ENCODE data around the gene DAG1.

GRCh38 chr3:49533031-49533430 lies 63.0 kb downstream of the DAG1 start:
- TF ChIP-seq EP300 (IDR thresholded peaks at IDR 0.05; ENCODE audit: borderline replicate concordance in 1 of 2, low read depth in 1 of 2, low read length in 1 of 2) (no peak), EZH2phosphoT487 (IDR thresholded peaks at IDR 0.05; ENCODE audit: borderline replicate concordance, low read depth) (no peak), NRF1 (IDR thresholded peaks at IDR 0.05; ENCODE audit: low read depth, low read length) (no peak), GABPA (IDR thresholded peaks at IDR 0.05; ENCODE audit: low read depth) (no peak), CTCF (IDR thresholded peaks at IDR 0.05) (no peak), POLR2AphosphoS5 (IDR thresholded peaks at IDR 0.05; ENCODE audit: low read depth, low read length) (no peak), TAF1 (IDR thresholded peaks at IDR 0.05; ENCODE audit: borderline replicate concordance, low read depth, low read length) (no peak), FOXJ3 (CRISPR knock-in tag; IDR thresholded peaks at IDR 0.05) (no peak), ZBTB33 (IDR thresholded peaks at IDR 0.05; ENCODE audit: borderline replicate concordance, low read depth) (no peak)

All from SK-N-SH (cell line).